ENCODE results near the gene IDE. TPM values are rescaled to one million over a fixed set of nuclear protein-coding genes. Genes with fewer than 3 reads are reported as not detected.

Gene IDE
- total RNA-seq, 1 experiment from 2014 or later, result 55.8 TPM

GRCh38 chr10:92418221-92418620 is 155.7 kb downstream of the IDE start:
- no peak overlapping the region for H3K9ac ChIP-seq (ENCODE audit: low read length)
- H3K4me2 ChIP-seq (ENCODE audit: low read length), result no peak overlapping the region
- intact Hi-C loops (cut with micrococcal nuclease), result no loop called here
- TF ChIP-seq EZH2phosphoT487 (IDR thresholded peaks at IDR 0.05; ENCODE audit: borderline replicate concordance), result no peak
- no peak for TF ChIP-seq RAD21 (IDR thresholded peaks at IDR 0.05; ENCODE audit: low read depth)
- TF ChIP-seq SRF (IDR thresholded peaks at IDR 0.05; ENCODE audit: low read depth), result no peak
- TF ChIP-seq SIN3A (IDR thresholded peaks at IDR 0.05; ENCODE audit: low read depth), result no peak
- ChIA-PET CTCF (no interaction called here), RAD21 (ENCODE audit: low non-redundant PET in 1 of 2, low total read pairs in 2 of 2, uncharacterized antibody in 2 of 2, unreplicated experiment in 2 of 2) (no interaction called here), POLR2A (no interaction called here)
- H3K27me3 ChIP-seq (ENCODE audit: insufficient read depth, low read length), result no peaks in the 10 kb centered on the region
- no peaks in the 10 kb centered on the region for H4K20me1 ChIP-seq (ENCODE audit: insufficient read depth)
- no peaks in the 10 kb centered on the region for H3K9me2 ChIP-seq (ENCODE audit: insufficient read depth)
- H3K27ac ChIP-seq (ENCODE audit: low read depth, low read length), result no peak overlapping the region
- no peak overlapping the region for H2AFZ ChIP-seq (ENCODE audit: low read depth, low read length, poor library complexity, severe bottlenecking)
- ATAC-seq (no peak), DNase-seq (ENCODE audit: low read depth, low spot score) (no peak)
- no TSS peak for BruUV-seq (replicated peaks)
- H3K4me1 ChIP-seq (ENCODE audit: control insufficient read depth in 1 of 2, insufficient read depth in 2 of 2, low read length in 2 of 2), result no peaks in the 10 kb centered on the region
- H3K36me3 ChIP-seq (ENCODE audit: control insufficient read depth in 1 of 2, insufficient read depth in 2 of 2, low read length in 2 of 2), result no peaks in the 10 kb centered on the region
- H3K4me3 ChIP-seq (replicated peaks in 1 of 2; ENCODE audit: low read depth in 1 of 2, low read length in 2 of 2), result no peak overlapping the region
- no peaks in the 10 kb centered on the region for H3K9me3 ChIP-seq (ENCODE audit: control insufficient read depth in 1 of 2, insufficient read depth in 1 of 2, low read depth in 1 of 2, low read length in 2 of 2)
- H3K79me2 ChIP-seq (ENCODE audit: insufficient read depth, low read length), result no peaks in the 10 kb centered on the region

- ATAC-seq, result no peak
- RAD21 ChIA-PET (ENCODE audit: low non-redundant PET in 1 of 2, low total read pairs in 2 of 2, uncharacterized antibody in 2 of 2, unreplicated experiment in 2 of 2), result no interaction called here
- no TSS peak for BruUV-seq (replicated peaks)
- intact Hi-C loops (cut with micrococcal nuclease), result no loop called here
- POLR2A ChIA-PET, result no interaction called here
- Histone ChIP-seq H3K4me3 (replicated peaks in 1 of 2; ENCODE audit: low read depth in 1 of 2, low read length in 2 of 2) (no peak overlapping the region), H3K27me3 (ENCODE audit: insufficient read depth, low read length) (no peaks in the 10 kb centered on the region), H3K79me2 (ENCODE audit: insufficient read depth, low read length) (no peaks in the 10 kb centered on the region), H3K27ac (ENCODE audit: low read depth, low read length) (no peak overlapping the region), H2AFZ (ENCODE audit: low read depth, low read length, poor library complexity, severe bottlenecking) (no peak overlapping the region), H3K4me1 (ENCODE audit: control insufficient read depth in 1 of 2, insufficient read depth in 2 of 2, low read length in 2 of 2) (no peaks in the 10 kb centered on the region), H3K9me3 (ENCODE audit: control insufficient read depth in 1 of 2, insufficient read depth in 1 of 2, low read depth in 1 of 2, low read length in 2 of 2) (no peaks in the 10 kb centered on the region), H3K9ac (ENCODE audit: low read length) (no peak overlapping the region), H3K9me2 (ENCODE audit: insufficient read depth) (no peaks in the 10 kb centered on the region), H4K20me1 (ENCODE audit: insufficient read depth) (no peaks in the 10 kb centered on the region), H3K4me2 (ENCODE audit: low read length) (no peak overlapping the region), H3K36me3 (ENCODE audit: control insufficient read depth in 1 of 2, insufficient read depth in 2 of 2, low read length in 2 of 2) (no peaks in the 10 kb centered on the region)
- CTCF ChIA-PET, result no interaction called here
- no peak for TF ChIP-seq CTCF (IDR thresholded peaks at IDR 0.05 in 2 of 3, conservative IDR thresholded peaks at IDR 0.05 in 1 of 3; ENCODE audit: borderline replicate concordance in 1 of 3, insufficient read depth in 1 of 3, low read depth in 2 of 3, low read length in 2 of 3)
- no peak for TF ChIP-seq ATF3 (IDR thresholded peaks at IDR 0.05)
- no peak for TF ChIP-seq TCF7L2 (IDR thresholded peaks at IDR 0.05; ENCODE audit: borderline replicate concordance, extremely low read depth, insufficient read depth, insufficient read length)
- TF ChIP-seq FOSL1 (IDR thresholded peaks at IDR 0.05; ENCODE audit: low read depth), result no peak
- TF ChIP-seq ZBTB33 (IDR thresholded peaks at IDR 0.05; ENCODE audit: extremely low read depth, insufficient replicate concordance, low read length), result no peak
- TF ChIP-seq ZFX (IDR thresholded peaks at IDR 0.05), result no peak
- TF ChIP-seq POLR2A (IDR thresholded peaks at IDR 0.05; ENCODE audit: borderline replicate concordance, extremely low read depth, insufficient read depth, insufficient read length), result no peak
- no peak for TF ChIP-seq REST (IDR thresholded peaks at IDR 0.05; ENCODE audit: low read depth)
- no peak for TF ChIP-seq JUND (IDR thresholded peaks at IDR 0.05)
- TF ChIP-seq RAD21 (IDR thresholded peaks at IDR 0.05; ENCODE audit: low read depth), result no peak
- no peak for TF ChIP-seq YY1 (IDR thresholded peaks at IDR 0.05; ENCODE audit: extremely low read depth, insufficient replicate concordance, low read depth, low read length)
- DNase-seq (ENCODE audit: low read depth, low spot score), result no peak
Observed at GRCh38 chr10:92413519-92413918, 160.4 kb downstream of the IDE start.
